Measurements from ENCODE around the gene GSDME.

GRCh38 chr7:24748521-24748920 lies 8.7 kb downstream of the GSDME start:
- TF ChIP-seq POLR2A (IDR thresholded peaks at IDR 0.05; ENCODE audit: low read depth, low read length) (no peak), POLR2AphosphoS5 (IDR thresholded peaks at IDR 0.05; ENCODE audit: low read depth, low read length) (no peak)
